HUDEP-2 (cell line): ENCODE data around the gene OR56B1.

Experiments
- DNase-seq, 76 experiments: peaks; one replicate each; lab custom pipeline; 2025; ENCODE audit not compliant: unreplicated experiment in 76 of 76; lab: John Stamatoyannopoulos, UW

OR56B1 gene

GRCh38 chr11:5726351-5726750, 9.9 kb upstream of the OR56B1 start:
- DNase-seq = no peak

GRCh38 chr11:5727691-5728090, 8.6 kb upstream of the OR56B1 start:
- DNase-seq = no peak

- DNase-seq = no peak
These were observed 843 bp downstream of the OR56B1 start for GRCh38 chr11:5737091-5737490.

GRCh38 chr11:5737670-5738392, 1.6 kb downstream of the OR56B1 start:
- DNase-seq = no peak

- DNase-seq = no peak
These were observed 2.2 kb downstream of the OR56B1 start for GRCh38 chr11:5738431-5738830.

- no peak for DNase-seq
These were observed 10.4 kb downstream of the OR56B1 start for GRCh38 chr11:5746614-5747013.

GRCh38 chr11:5749836-5750235, 13.6 kb downstream of the OR56B1 start:
- no peak for DNase-seq

GRCh38 chr11:5753943-5754342, 17.7 kb downstream of the OR56B1 start, which contains the start of gene OR52N4:
Gene OR52N4, plus strand, starts transcription at chr11:5754243. Its CDS starts 498 bp downstream, at chr11:5754741.
- no peak for DNase-seq

DNA sequence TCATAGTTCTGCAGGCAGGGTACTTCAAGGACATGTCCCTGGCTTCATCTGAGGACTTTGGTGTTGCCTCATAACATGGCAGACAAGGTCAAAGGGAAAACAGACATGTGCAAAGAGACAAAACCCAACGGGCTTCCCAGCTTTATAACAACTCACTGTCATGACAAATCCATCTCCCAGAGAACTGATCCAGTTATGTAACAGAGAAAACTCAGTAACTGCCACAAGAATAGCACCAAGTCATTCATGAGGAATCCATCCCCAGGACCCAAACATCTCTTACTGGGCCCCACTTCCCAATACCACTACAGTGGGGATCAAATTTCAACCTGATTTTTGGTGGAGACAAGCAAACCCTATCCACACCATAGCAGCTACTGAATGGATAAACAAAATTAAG, 30.8 kb downstream of the OR56B1 start:
- DNase-seq = no peak

DNA sequence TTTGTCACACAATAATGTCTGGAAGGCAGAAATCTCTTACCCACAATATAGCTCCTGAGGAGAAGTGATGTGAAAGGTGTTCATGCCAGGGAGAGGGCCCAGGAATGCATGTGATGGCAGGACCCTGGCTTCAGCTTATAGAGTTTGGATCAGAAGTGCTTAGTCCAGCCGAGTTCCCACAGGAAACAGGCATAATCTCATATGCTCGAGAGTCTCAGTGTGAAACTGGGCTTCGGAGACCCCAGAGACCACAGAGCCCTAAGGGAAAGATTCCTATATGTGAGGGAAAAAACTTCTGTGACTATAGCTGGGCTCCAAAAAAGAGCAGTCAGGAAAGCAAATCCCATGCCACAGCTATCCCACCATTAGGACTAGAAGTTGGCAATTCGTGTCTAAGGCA, 47.0 kb downstream of the OR56B1 start, which contains the start of gene OR52N5:
Gene OR52N5 (minus strand): TSS at position 101 of the 400 bp plus-strand sequence. CDS start 4,721 bp downstream, outside the sequence.
- no peak for DNase-seq
